ENCODE data around the gene MMP7. TPM values are rescaled to one million over a fixed set of nuclear protein-coding genes. Genes with fewer than 3 reads are reported as not detected.

The MMP7 gene
- total RNA-seq, 1 experiment from 2014 or later = not detected

- Histone ChIP-seq H4K20me1 (ENCODE audit: control insufficient read depth, insufficient read depth, insufficient read length) (no peaks in the 10 kb centered on the region), H3K9ac (ENCODE audit: extremely low read depth, insufficient read length, low read length) (no peak overlapping the region), H3K4me1 (ENCODE audit: insufficient read depth, low read length) (no peaks in the 10 kb centered on the region), H2BK20ac (ENCODE audit: low read depth, low read length, poor library complexity, severe bottlenecking) (peak overlapping the region; percentile 49), H2AFZ (ENCODE audit: low read length) (peak overlapping the region; percentile 94), H3K27me3 (ENCODE audit: insufficient read depth, low read length) (no peaks in the 10 kb centered on the region), H3K14ac (ENCODE audit: insufficient read depth, low read length) (no peak overlapping the region; the same call in 1 of the 2 replicates), H2BK15ac (ENCODE audit: low read depth, low read length) (no peak overlapping the region), H3K79me2 (ENCODE audit: insufficient read depth, low read length) (no peaks in the 10 kb centered on the region), H2BK120ac (ENCODE audit: low read depth, low read length, poor library complexity, severe bottlenecking) (no peak overlapping the region), H4K8ac (replicated peaks; ENCODE audit: insufficient read length, low read depth, low read length) (no peak overlapping the region), H4K5ac (ENCODE audit: insufficient read length, low read depth, low read length) (no peak overlapping the region), H3K4me2 (ENCODE audit: insufficient read depth, insufficient read length, low read length) (peak overlapping the region; percentile 66), H3K9me3 (ENCODE audit: control insufficient read depth, low read depth, low read length) (no peaks in the 10 kb centered on the region), H2AK5ac (ENCODE audit: insufficient read length, low read length) (no peak overlapping the region), H2BK5ac (ENCODE audit: insufficient read length, low read length) (no peak overlapping the region), H2BK12ac (ENCODE audit: insufficient read length, low read depth, low read length) (no peak overlapping the region), H3K27ac (ENCODE audit: insufficient read length, low read depth, low read length) (no peak overlapping the region), H3K23me2 (ENCODE audit: insufficient read length, low read depth, low read length, poor library complexity, severe bottlenecking) (no peaks in the 10 kb centered on the region), H3K4ac (ENCODE audit: low read depth, low read length) (no peak overlapping the region), H3T11ph (ENCODE audit: low read length) (no peak overlapping the region), H3K18ac (ENCODE audit: insufficient read length, low read depth, low read length) (no peak overlapping the region), H4K91ac (ENCODE audit: insufficient read length, low read depth, low read length) (no peak overlapping the region), H3K79me1 (ENCODE audit: insufficient read depth, low read depth, low read length, poor library complexity, severe bottlenecking) (no peaks in the 10 kb centered on the region), H3K56ac (ENCODE audit: insufficient read length, low read depth, low read length) (no peak overlapping the region), H3K23ac (ENCODE audit: insufficient read length, low read depth, low read length) (no peak overlapping the region)
- Mint-ChIP-seq H3K27ac (no peak overlapping the region), H3K4me3 (peak overlapping the region in 1 of 2 experiments; percentile 25; a peak in 1 of 5 replicates), H3K9me3 (no peaks in the 10 kb centered on the region), H3K27me3 (ENCODE audit: low read depth) (no peaks in the 10 kb centered on the region), H3K4me1 (peaks cover 6% of the 10 kb centered on the region in 2 experiments), H3K36me3 (ENCODE audit: insufficient read depth in 1 of 3, low read depth in 3 of 3) (no peaks in the 10 kb centered on the region)
- WGBS (ENCODE audit: extremely low coverage, insufficient read length, low lambda C conversion rate) = no CpG with 5 or more reads among the region's 12 CpGs
- peak; percentile 68 for DNase-seq
- peak; percentile 85 for TF ChIP-seq CTCF (conservative IDR thresholded peaks at IDR 0.05)
Measured at GRCh38 chr11:102495161-102496042, 35.1 kb downstream of the MMP7 start.
